Limb (tissue), 2 donors: Measurements from ENCODE around the gene CDS1.
"Not testable (repeated sequence)": the region's sequence is repeated elsewhere in the genome, so short reads cannot be mapped to it uniquely, and the experiment has no call there.

Experiments
- DNase-seq, 2 donors: peaks; one replicate each; pipeline ENCODE4 v3.0.0-alpha.2; 2016; ENCODE audit errors: extremely low spot score in 2 of 2

CDS1 gene

DNA sequence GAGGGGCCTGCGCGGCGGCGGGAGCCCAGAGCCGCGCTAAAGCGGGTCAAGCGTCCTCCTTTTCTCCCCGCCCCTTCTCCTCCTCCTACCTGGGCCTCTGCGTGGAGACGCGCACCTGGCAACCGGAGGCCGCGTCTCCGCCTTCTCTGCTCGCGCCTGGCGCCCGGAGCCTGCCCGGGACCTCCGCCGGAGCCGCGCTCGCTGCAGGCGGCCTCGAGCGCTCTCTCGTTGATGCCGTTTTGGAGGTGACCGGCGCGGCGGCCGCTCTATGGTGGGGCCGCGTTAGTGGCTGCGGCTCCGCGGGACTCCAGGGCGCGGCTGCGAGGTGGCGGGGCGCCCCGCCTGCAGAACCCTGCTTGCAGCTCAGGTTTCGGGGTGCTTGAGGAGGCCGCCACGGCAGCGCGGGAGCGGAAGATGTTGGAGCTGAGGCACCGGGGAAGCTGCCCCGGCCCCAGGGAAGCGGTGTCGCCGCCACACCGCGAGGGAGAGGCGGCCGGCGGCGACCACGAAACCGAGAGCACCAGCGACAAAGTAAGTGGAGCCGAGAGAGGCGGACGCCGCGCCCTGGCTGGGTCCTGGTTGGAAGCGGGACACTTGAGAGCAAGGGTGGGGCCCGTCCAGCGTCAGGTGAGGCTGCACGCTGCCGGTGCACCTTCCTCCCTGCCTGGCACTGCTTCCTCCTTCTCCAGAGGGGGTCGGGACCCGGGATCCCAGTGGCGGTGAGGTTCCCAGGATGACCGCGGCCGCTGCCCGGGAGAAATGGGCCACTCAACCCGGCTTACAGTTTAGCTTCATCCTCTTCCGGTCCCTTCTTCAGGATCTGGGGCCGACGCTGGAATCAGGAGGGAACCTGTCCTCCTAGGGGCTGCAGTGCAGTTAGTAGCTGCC, at the start of gene CDS1:
Gene CDS1 (plus strand): TSS at position 140 of the 888 bp plus-strand sequence. CDS start 275 bp downstream, at position 415.
- no peak for DNase-seq

DNA sequence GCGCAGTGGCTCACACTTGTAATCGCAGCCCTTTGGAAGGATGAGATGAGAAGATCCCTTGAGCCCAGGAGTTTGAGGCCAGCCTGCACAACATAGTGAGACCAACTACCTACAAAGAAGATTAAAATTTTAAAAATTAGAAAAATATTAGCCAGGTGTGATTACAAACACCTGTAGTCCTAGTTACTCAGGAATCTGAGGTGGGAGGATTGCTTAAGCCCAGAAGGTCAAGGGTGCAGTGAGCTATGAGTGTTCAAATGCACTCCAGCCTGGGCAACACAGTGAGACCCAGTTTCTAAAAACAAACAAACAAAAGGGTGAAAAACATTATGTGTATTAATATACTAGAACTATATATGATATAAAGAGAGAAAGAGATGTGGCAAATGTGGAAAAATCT, 47.0 kb upstream of the CDS1 start:
- DNase-seq, result no peak

DNA sequence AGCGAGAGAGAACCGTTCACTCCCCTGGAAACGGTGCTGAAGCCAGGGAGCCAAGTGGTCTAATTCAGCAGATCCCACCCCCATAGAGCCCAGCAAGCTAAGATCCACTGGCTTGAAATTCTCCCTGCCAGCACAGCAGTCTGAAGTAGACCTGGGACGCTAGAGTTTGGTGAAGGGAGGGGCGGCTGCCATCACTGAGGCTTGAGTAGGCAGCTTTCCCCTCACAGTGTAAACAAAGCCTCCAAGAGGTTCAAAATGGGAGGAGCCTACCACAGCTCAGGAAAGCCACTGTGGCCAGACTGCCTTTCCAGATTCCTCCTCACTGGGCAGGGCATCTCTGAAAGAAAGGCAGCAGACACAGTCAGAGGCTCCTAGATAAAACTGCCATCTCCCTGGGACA, 37.8 kb upstream of the CDS1 start:
- DNase-seq, result no peak

DNA sequence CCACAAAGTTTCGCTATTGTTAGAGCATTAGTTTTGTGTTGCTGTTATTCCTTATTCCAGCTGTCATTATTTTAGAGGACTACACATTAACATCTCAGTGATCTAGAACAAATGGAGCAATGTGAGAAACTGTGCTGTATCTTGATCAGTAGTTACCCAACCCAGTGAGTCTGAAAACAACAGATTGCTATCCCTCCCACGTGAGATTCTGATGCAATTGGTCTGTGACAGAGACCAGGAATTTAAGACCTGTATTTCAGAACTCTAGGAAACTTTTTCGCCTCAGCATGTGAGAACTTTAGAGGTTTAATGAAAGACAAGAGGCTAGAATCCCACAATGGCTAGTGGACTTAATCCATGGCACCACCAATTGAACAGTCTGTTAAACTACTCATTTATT, 35.7 kb upstream of the CDS1 start:
- DNase-seq, result no peak

DNA sequence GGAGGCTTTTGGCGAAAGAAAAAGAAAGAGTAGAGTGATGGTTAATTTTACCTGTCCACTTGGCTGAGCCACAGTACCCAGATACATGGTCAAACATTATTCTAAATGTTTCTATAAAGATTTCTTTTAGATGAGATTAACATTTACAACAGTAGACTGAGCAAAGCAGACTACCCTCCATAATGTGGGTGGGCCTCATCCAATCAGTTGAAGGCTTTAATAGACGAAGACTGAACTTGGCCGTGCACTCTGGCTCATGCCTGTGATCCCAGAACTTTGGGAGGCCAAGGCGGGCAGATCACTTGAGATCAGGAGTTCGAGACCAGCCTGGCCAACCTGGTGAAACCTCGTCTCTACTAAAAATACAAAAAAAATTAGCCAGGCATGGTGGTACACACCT, 33.7 kb upstream of the CDS1 start:
- DNase-seq, result not testable (repeated sequence)

DNA sequence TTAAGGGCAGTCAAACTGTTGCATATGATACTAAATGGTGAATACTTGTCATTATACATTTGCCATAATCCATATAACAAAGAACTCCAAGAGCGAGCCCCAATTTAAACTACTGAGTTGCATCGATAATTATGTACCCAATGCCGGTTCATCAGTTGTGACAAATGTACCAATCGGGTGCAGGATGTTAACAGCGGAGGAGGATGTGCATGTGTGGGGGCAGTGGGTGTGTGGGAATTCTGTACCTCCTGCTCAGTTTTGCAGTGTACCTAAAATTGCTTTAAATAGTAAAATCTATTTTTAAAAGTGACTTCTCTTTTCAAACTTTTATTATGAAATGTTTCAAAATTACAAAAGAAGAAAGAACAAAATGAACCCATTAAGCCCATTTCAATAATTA, 20.8 kb upstream of the CDS1 start:
- no peak for DNase-seq

DNA sequence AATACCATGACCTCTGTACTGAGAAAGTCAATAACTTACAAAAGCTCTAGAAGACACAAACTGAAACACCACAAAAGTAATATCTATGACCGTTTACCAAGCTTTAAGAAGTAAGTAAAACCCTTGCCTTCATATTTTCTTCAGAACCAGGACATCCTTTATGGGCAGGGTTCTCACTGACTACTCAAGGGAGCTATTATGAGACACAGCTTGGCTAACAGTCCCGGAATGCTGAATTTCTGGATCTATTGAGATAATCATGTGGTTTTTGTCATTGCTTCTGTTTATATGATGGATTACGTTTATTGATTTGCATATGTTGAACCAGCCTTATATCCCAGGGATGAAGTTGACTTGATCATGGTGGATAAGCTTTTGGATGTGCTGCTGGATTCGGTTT, 19.9 kb upstream of the CDS1 start:
- DNase-seq, result no peak

DNA sequence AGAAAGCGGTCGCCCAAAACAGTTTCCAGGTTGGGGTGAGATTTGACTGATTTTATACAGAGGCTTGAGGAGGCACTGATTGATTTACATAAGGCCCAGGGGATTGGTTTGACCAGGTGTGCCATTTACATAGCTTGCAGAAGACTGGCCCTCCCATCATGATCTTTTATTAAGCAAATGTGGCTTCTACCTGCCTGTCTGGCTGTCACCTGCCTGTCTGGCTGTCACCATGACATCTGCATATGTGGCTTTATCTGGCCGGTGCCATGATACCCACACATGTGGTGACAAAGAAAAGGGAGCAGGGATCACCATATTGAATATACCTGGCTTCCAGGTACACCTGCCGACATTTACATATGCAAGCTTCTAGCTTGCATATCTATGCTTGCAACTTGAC, 17.0 kb upstream of the CDS1 start:
- no peak for DNase-seq

DNA sequence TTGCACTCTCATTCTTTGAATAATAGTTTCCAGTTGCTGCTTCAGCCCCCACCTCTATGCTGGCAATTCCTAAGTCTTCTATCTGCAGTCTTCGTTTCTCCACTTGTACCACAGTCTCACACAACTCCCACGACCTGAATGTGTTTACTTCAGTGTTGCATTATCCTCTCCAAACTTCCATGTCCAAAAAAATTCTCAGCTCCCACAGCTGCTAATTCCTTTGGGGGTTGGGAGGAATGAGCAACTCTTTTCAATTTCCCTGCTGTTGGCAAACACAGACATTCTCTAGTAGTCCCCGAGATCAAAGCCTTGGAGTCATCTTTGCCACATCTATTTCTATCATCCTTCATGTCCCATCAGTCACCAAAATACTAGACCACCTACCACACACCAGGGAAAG, 14.4 kb upstream of the CDS1 start:
- DNase-seq, result no peak

DNA sequence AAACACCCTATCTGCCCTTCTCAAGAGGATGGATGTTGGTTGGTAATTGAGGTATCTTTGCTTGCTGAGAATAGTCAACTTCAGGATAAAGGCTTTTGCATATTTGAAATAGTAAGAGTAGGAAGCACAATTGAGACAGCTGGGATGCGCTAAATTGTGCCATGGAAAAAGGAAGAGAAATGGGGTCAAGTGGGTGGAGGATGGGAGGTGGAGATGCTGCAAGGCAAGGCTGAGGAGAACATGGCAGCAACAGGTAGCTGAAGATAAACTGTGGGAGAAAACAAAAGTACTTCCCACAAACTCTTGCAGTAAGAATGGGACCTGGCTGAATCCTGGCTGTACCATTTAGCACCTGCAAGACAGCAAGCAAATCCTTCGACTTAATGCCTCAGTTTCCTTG, 13.9 kb upstream of the CDS1 start:
- DNase-seq, result no peak

DNA sequence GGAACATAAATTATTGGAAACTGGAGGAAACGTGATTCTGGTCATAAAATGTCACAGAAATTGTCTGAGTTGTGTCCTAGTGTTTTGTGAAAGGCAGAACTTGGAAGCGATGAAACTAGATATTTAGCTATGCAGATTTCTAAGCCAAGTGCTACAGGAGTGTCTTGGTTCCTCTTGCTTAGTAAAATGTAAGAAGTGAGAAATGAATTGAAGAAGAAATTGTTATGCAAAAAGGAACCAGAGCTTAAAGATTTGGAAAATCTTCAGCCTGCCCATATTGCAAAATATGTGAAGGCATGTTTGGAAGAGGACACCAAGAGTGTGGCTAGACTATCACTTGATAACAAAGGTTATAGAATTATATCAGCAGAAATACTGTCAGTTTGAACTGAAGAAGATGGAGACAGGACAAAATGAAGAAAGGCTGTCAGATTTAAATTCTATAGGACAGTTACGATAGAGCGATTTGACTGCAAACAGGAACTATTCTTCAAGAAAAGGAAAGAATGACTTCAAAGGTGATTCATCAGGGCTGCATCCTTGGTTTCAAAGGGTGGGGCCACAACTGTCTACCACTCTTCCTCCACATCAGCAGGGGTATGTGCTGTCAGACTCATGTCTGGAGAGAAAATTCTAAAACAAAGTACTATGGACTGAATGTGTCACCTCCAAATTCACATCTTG, 9.4 kb upstream of the CDS1 start:
- DNase-seq, result no peak

DNA sequence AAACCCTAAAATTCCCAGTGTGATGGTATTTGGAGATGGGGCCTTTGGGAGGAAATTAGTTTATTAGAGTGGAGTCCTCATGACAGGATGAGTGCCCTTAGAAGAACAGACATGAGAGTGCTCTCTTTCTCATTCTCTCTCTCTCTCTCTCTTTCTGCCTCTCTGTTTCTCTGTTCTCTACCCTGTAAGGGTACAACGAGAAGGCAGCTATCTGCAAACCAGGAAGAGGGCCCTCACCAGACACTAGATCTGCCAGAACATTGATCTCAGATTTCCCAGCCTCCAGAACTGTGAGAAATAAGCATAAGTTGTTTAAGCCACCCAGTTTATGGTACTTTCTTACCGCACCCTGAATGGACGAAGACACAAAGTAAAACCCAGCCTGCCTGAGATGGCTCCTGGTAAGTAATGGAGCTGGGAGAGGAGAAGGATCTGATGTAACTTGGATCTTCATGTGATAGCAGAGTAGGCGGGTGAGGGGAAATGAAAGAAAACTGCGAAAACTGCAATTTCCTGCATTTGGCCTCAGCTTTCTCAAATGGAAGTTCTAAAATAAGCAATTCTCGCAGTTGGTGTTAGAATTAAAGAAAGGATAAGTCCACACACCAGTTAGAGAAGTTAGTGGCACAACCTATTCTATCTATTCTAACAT, 8.7 kb upstream of the CDS1 start:
- DNase-seq, result no peak

DNA sequence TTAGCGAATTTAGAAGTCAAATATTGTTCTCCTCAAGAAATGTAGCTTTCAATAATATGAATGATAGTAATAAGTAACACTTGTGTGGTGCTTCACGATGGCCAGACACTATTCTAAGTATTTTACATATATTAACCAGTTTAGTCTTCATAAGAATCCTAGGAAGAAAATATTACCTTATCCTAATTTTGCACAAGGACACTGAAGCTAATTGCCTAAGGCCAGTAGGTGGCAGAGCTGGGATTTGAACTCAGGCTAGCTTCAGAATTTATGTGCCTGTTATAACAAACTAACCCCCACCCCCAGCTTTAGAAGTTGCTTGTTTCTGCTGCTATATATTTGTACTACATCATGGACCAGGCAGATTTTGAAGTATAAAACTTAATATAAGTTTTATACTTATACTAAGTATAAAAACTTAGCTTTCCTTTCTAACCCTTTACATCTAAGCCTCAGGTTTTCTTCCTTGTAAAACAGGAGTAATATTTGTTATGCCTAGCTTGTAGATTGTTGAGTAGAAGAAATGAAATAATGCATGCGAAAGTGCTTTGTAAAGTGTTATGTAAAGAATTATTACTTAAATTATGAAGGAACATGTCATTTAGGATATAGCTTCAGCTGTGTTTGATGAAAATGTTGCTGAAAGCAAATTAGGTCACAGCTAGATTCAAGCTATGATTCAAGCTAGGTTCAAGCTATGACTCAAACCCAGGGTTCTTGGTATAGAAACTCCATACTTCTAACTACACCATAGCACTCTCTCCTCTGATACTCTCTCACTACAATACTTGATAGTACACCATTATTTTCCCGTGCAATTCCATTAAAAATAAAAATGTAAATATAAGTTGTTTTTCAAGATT, 4.2 kb upstream of the CDS1 start:
- DNase-seq, result no peak

DNA sequence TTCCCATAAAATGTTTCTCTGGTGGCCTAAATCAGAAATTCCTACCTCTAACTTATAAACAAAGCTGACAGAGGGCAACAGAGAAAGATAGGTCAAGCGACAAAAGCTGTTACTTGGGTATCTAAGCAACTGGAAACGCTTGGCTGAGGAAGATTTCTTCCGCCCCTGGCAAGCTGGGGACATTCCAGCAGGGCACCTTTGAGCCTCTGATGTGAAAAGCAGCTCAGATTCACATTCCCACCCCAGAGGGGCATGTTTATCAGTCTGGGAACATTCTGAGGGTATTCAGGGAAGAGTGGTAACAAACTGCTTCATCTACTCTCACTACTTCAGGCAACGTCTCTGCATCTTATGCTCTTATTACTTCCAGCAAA, 3.5 kb upstream of the CDS1 start:
- no peak for DNase-seq

DNA sequence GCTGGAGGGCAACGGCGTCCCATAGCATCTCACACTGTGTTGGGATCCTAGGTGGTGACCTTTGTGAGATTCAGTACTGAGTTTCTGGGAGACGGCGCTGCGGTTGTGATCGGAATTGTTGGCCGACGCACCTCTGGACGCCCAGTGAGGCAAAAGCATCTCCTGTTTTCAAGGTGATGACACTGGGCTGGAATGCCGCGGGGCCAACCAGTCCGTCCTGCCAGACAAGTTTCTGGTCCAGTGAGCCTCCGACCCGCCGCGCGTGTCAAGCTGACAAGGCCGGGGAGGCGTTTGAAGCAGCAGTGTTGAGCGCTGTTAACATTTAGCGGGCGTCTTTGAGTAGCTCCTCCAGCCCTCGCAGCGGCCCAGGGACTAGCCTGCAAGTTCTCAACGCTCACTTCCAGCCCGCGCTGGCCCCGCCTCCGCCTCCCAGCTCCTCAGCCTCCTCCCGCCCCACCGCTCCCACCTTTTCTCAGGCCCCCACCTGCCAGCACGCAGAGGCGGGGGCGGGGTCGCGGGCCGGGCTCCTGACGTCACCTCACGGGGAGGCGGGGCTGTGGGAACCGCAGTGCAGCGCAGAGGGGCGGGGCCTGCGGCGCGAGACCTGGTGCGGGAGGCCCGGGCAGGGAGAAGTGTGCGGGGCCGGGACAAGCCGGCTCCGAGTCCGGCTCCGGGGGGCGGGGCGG, 482 bp upstream of the CDS1 start:
- peak; percentile 60 to 97 for DNase-seq

DNA sequence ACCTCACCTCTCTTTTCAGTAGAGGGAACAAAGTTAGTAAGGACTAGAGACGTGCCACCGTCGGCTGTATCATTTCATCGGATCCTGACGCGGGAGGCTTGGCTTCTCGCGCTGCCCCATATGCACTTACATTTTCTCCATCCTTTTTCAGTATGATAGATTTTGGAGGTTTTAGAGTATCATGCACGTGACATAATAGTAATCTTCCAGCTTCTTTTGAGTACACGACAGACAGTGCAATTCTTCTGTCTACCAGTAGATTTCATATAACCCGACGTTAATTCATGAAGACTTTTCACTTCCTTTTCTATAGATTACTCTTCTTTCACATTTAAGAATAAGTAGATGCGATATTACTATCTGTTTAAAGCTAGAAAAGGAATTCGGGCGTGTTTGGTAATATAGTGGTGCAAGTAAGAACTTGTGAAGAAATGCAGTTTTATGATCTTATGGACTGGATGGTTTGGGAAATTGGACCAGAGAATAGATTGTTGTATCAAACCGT, 1.0 kb downstream of the CDS1 start:
- no peak for DNase-seq

DNA sequence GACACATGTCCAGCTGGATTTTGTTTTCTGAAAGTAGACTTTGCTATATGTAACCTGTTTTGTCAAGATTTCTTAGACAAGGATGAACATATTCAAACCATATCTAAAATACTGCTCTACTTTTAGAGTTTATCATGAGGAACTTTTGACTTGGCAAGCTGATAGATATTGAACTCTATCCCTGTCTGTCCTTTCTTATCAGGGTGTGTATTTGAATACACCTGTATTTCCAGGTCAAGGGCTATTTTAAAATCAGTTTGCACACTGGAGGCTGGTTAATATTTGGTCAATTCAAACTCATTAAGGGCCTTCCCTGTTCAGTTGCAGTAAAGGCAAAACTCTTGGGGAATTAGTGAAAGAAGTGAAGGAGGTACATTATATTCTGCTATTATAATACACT, 2.3 kb downstream of the CDS1 start:
- no peak for DNase-seq

DNA sequence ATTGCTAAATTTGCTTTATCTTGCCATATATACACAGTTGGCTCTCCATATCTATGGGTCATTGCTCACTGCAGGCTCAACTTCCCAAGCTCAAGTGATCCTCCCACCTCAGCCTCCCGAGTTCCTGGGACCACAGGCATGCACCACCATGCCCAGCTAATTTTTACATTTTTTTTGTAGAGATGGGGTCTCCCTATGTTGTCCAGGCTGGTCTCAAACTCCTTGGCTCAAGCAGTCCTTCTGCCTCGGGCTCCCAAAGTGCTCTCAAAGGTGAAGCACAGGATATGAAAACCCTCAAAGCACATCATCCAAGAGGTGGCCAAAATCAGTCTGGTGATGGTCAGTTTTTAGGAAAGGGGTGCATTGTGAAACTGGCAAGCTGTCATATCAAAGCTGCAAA, 11.8 kb downstream of the CDS1 start:
- no peak for DNase-seq

DNA sequence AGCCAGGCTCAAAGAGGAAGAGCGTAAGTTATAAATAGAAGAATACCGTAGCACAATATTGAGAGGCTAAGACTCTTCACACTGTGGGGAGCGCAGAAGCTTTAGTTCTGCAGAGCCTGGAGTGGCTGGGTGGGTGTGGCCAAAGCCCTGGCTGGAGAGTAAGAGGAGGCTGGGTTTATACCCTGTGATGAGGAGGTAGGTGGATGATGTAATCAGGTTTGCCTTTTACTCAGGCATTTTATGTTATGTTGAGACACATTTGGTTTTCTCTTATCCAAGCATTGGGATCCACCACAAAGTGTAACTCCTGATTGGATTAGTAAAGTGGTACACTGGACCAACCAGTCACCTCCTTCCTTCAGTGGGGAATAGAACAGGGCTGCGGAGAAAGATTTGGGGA, 13.9 kb downstream of the CDS1 start:
- no peak for DNase-seq

DNA sequence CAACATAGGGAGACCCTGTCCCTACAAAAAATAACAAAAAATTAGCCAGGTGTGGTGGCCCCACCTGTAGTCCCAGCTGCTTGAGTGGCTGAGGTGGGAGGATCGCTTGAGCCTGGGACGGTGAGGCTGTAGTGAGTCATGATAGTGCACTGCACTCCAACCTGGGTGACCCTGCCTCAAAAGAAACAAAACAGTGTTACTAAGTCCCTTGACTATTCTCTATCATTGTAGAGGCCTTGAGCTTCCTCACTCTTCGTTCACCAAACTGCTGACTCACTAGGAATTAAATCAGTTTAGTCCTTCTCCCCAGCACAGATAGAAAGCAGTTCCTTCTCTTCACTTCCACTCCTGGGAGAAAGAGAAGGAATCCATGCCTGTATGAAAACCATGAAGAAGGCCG, 14.5 kb downstream of the CDS1 start:
- DNase-seq, result no peak

DNA sequence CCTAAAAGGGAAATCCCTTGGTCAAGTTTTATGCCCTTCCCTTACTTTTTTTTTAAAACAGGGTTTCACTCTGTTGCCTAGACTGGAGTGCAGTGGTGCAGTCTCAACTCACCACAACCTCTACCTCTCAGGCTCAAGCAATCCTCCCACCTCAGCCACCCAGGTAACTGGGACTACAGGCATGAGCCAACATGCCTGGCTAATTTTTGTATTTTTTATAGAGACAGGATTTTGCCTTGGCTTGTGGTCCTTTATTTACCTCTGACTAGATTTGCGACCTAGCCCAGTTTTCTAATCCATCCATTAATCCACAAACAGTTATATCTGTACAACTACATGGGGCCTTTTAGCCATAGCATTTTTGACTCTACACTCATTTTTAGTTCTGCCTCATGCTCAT, 23.7 kb downstream of the CDS1 start:
- DNase-seq, result no peak
